NCI-H2107 (cell line): ENCODE data around the gene TNFAIP2.
A peak's percentile ranks its signal among the peaks of the same experiment; 100 is the strongest.

Source experiments
- DNase-seq: peaks from one replicate; lab custom pipeline; 2025; lab: John Stamatoyannopoulos, UW

Gene TNFAIP2

DNA sequence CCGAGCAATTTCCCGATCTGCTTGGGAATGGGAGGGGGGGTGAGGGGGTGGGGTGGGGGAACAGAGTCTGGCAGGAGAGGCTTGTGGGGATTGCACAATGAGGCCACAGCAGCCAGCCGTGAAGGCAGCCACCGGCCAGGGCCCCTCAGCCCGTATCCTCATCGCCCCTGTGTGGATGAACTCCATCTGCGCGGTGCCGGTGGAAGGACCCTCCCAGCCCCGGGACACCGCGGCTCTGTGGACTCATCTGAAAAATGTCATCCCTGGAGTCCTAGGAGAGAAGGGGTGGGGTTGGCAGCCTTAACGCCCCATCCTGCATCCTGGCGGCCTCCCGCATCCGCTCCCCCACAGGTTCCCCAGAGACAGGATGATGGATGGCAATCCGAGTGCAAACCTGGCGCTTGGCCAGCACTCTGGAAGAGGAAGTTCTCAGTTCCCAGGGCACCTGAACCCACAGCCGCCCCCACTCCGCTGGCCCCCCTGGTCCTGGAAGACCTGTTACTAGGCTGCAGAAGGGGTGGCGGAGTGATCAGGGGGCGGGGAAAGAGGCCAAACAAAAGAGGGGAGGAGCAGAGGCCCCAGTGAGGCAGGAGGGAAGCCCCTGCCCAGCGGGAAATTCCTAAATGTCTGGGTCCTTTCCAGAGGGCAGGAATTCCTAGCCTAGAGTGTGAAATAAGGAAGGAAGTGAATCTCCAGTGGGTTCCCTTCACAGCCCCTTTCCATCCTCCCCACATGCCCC lies 1.2 kb upstream of the TNFAIP2 start:
- DNase-seq = peak; percentile 98

DNA sequence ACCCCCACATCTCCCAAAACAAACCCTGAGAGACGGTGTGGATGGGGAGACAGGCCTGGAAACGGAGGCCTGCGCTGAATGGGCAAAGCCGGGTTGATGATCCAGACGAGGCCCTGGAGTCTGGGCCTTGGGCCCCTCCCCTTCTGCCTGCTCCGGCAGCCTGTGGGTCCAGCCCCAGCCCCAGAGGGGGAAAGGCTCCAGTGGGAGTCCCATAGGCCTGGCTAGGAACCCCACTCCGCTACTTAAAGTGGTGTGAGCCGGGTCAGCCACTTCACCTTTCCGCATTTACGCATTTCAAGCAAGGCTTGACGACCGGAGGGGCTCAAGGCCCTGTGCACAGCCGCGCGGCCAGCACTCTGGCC lies 695 bp upstream of the TNFAIP2 start:
- peak; percentile 65 for DNase-seq

DNA sequence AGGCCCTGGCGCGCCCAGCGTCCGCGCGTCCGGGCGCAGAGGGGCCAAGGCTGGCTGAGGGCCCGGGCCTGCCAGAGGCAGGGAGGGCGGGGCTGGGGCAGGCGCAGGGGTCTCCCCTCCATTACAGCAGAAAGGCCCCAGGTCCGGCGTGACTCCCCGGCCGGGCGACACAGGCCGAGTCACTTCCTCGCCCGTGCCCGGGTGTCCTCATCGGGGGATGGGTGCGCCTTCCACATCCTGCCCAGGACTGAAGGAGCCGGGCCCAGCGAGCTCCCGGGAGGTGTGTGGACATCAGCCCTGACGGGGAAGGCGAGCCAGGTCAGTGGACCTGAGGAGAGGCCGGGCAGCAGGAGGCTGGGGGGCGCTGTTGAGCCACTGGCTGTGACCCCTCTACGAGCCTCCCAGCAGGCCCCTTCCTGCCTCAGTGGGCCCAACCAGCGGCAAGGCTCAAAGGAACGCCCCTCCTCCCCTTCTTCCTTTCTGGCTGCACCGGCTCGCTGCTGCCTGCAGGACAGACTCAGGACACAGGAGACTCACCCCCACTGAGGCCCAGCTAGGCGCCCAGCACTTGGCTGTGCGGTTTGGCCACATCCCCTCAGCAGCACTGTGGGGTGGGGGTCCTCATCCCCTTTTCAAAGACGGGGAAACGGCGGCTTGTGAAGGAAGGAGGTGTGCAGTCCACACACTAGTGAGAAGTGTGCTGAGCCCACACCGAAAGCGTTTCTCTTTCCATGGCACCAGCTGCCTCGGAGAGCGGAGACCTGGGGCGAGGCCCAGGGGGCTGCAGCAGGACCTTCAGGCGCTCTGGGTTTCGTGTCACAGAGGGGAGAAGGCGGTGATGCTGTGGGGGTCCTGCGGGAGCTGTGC lies 606 bp downstream of the TNFAIP2 start:
- DNase-seq = no peak

DNA sequence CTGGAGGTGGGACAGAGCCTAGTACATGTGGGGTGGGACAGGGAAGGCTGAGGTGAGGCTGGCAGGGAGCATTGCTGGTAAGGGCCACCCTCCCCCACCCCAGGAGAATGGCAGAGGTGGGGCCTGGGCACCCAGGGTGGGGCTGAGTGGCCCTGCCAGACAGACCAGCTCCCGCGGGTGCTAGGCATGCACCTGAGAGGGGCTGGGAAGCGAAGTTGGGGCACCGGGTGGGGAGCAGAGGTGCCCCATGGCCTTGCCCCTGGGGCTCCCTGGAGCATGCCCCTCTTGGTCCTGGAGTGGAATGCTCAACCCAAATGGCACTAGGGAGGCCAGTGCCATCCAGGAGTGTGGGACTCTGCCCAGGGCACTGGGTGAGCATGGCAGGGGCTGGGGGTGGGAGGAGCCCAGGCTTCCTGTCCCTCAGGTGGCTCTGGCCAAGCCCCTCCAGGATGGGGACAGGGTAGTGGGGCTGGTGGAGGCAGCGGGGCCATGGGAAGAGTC lies 1.3 kb downstream of the TNFAIP2 start:
- DNase-seq = no peak

DNA sequence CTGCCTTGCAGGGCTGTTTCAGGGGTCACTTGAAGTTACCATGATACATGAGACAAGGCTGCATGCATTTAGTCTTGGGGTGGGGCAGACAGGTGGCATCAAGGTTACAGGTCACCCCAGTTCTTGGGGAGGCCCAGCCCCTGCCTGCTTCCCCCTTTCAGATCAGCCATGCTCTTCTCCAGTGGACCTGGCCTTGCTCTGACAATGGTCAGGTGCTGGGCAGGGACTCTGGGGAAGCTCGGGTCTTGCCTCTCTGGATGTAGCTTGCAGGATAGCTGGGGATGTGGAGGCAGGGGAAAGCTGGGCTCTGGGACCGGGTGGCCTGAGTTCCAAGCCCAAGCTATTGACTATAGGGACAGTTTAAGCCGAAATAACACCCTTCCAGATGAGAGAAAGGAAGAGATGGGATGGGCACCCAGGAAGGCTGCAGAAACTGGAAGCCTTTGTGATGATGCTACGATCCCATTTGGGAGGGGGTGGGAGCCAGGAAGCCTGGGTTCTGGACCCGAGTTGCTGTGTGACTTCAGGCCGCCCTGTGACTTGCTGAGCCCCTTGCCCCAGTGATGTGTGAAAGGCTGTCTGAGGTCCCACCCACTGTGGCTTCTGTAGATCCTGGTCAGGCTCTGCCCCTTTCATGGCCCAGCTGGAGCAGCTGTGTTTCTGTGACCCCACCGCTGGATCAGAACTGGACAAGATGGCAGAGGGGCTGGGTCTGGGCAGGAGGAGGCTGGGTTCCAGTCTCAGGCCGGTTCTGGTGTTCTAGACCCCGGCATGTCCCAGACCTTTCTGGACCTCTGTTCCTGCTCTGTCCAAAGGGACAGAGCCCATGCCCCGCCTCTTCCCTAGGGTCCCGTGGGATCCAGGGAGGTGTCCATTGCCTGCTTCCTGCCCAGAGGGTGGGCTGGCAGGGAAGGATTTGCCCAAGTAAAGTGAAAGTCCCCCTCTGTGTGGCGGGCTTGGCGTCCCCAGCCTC lies 2.1 kb downstream of the TNFAIP2 start:
- DNase-seq = no peak

DNA sequence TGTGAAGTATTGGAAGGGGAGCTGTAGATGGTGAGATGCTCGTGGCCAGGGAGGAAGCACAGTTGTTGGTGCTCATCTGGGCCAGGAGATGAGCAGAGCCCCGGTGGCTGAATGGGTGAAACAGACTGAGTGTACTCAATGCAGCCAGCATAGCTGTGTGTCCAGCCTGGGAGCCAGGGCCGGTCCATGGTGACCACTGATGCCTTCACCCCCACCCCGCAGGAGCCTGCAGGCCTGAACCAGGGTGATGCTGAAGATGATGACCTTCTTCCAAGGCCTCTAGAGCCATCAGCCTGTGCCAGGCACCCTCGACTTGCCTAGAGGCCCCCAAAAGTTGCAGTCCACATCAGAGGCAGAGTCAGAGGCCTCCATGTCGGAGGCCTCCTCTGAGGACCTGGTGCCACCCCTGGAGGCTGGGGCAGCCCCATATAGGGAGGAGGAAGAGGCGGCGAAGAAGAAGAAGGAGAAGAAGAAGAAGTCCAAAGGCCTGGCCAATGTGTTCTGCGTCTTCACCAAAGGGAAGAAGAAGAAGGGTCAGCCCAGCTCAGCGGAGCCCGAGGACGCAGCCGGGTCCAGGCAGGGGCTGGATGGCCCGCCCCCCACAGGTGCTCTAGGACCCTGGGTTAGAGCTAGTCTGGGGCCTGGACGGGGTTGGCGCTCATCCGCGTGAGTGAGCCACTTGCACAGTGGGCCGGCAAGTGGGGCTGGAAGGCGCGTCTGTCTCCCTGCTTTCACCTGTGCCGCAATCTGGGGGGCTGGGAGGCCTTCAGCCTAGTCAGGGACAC lies 3.0 kb downstream of the TNFAIP2 start:
- DNase-seq = no peak

DNA sequence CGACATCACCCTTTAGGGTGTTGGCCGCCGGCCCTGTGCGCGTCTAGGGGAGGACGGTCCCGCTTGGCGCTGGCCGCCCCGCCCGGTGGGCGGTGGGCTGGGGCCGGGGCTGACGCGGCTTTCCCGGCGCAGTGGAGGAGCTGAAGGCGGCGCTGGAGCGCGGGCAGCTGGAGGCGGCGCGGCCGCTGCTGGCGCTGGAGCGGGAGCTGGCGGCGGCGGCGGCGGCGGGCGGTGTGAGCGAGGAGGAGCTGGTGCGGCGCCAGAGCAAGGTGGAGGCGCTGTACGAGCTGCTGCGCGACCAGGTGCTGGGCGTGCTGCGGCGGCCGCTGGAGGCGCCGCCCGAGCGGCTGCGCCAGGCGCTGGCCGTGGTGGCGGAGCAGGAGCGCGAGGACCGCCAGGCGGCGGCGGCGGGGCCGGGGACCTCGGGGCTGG lies 3.6 kb downstream of the TNFAIP2 start:
- DNase-seq = no peak

DNA sequence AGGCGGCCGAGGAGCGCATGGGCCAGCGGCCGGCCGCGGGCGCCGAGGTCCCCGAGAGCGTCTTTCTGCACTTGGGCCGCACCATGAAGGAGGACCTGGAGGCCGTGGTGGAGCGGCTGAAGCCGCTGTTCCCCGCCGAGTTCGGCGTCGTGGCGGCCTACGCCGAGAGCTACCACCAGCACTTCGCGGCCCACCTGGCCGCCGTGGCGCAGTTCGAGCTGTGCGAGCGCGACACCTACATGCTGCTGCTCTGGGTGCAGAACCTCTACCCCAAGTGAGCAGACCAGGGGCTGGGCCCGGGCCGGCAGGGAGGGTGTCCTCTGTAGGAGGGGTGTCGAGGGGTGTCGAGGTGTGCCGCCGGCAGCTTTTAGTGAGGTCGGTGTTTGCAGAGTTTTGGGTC lies 4.1 kb downstream of the TNFAIP2 start:
- DNase-seq = no peak

DNA sequence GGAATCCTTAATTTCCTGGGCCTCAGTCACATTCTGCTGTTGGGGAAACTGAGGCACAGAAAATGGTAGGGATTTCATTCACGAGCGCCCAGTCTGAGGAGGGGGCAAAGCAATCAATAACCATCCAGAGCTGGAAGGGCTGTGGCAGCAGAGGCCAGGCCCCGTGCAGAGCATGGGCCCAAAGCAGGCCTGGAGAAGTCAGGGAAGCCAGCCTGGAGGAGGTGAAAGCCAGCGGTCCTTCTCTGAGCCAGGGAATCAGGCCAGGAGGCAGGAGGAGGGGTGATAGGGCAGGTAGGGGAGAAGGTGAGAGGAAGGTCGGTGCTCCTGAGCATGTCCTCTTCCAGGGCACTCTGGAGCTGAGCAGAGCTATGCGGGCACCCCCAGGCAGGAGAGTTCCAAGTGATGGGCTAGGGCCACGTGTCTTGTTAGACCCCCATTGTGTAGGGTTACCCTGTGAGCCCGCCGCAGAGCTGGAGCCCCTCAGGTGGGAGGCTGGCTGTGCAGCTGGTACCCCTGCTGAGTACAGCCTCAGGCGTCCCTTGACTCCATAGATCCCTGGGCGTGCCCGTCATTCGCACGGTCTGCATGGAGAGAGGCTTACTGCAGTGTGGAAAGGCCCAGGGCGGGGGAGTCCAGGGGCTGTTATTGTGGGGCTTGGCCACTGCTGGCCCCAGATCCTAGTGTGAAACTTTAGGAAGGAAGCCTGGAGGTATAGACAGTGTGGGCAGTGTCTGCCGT lies 4.8 kb downstream of the TNFAIP2 start:
- no peak for DNase-seq

DNA sequence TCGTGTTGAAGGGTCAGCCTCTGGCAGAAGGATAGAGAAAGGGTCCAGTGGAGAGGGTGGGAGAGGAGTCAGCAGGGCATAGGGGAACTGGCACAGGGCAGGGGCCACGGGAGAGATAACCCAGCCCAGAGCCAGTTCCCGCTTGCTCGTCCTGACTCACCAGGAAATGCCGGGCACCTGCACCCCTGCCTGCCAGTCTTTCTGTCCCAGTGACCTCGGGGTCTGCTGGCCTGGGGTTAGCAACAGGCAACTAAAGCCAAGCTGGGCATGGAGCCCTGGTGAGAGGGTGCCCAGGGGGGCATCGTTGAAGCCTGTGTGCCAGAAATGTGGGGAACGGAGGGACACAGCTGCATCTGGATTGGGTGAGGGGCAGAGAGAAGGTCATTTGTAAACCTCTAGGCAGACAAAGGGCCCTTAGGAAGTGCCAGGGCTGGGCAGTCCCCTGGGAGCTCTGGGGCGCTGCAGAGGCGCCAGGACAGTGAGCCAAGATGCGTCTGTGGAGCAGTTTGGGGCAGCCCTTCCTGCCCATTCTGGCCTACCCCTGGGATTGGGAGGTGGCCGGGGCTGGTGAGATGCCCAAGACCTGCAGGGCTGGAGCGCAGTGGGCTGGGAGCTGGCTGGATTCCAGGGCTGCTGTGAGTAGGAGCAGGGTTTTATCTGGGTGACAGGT lies 5.5 kb downstream of the TNFAIP2 start:
- no peak for DNase-seq

DNA sequence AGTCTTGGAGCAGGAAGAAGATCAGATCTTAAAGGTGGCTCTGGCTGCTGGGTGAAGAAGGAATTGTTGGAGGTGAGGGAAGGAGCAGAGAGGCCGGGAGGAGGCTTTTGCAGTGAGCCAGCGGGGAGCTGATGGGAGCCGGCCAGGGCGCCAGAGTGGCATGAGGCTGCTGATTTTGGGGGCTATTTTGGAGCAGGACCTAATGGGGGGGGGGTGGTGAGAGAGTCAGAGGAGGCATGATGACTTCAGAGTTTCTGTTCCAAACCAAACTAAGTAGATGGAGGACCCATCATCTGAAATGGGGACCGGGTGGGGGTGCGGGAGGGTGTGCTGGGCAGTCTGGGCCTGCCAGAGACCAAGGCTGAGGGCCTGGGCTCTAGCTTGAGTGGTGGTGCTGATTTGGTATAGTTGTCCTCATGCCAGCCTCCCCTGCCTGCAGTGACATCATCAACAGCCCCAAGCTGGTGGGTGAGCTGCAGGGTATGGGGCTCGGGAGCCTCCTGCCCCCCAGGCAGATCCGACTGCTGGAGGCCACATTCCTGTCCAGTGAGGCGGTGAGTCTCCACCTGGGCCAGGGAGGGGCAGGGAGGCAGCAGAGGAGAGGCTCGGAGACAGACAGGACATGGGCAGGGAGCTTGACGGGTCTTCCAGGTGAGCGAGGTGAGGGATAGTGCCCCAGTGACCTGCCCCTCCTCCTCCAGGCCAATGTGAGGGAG lies 6.2 kb downstream of the TNFAIP2 start:
- DNase-seq = no peak

DNA sequence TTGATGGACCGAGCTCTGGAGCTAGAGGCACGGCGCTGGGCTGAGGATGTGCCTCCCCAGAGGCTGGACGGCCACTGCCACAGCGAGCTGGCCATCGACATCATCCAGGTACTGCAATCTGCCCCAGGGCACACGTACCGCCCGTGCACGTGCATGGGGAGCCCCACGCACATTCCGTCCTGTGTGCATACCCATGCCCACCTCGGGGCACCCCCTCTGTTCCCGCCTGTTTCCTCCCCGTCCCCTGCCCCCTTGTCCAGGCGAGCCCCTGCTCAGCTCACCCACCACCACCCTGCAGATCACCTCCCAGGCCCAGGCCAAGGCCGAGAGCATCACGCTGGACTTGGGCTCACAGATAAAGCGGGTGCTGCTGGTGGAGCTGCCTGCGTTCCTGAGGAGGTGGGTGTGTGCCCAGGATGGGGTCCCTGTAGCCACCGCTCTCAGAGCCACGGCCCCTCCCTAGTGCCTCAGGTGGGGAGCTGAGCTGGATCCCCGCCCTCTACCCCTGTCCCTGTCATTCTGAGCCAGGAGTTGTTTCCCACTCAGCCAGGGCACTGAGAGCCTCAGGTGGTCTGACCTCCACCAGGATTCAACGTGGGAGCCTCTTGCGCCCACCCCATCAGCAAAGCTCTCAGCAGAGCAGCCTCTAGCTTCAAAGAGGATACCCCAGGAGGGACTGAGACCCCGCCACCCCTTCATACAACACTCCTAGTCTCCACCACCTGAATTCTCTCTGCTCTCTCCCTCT lies 6.9 kb downstream of the TNFAIP2 start:
- no peak for DNase-seq

DNA sequence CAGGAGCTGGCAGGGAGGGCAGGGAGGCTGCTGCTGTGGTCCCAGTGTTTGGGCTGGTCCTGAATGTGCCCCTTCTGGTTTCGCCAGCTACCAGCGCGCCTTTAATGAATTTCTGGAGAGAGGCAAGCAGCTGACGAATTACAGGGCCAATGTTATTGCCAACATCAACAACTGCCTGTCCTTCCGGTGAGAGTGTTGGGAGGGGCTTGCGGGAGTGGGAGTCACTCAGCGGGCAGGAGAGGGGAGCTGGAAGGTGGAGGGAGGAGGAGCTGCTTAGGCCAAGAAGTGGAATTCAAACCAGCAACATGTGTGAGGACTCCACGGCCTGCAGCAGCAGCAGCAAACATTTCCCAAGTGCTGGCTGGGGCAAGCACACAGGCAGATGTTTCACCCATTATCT lies 7.7 kb downstream of the TNFAIP2 start:
- no peak for DNase-seq

DNA sequence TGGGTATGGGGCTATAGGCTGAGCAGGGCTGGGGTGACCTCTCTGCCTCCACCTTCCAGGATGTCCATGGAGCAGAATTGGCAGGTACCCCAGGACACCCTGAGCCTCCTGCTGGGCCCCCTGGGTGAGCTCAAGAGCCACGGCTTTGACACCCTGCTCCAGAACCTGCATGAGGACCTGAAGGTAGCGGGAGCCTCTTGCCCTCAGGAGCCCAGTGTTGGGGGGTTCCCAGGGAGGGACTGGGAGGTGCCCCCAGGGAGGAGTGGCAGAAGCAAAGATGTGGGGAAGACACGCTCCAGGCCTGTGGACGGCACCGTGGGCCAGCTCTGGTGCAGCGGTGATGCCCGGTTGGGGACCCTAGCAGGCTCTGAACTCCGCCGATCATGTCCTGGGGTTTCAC lies 8.3 kb downstream of the TNFAIP2 start:
- DNase-seq = no peak

DNA sequence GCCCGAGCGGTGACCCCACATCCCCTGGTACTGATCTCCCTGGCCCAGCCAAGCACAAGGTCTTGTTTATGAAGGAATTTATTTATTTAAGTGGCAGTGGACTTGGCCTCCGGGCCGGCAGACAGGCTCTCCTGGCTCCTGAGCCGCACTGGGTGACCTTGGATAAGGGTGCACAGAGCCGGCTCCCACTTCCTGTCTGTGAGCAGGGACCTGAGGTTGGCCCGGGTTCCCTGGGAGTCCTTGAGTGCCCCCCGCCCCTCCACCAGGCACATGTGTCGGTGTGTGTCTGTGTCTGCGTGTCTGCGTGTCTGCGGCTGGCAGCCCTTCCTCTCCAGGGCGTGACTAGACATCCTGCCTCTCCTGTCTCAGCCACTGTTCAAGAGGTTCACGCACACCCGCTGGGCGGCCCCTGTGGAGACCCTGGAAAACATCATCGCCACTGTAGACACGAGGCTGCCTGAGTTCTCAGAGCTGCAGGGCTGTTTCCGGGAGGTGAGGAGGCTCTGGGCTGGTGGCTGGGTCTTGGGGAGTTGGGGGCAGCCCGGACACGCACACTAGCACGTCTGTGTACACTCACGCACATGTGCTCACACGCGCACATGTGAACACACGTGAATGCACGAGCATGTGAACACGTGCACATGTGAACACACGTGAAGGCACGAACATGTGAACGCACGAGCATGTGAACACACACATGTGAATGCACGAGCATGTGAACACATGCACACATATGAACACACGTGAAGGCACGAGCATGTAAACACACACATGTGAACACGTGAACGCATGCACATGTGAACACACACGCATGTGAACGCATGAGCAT lies 9.3 kb downstream of the TNFAIP2 start:
- DNase-seq = no peak

DNA sequence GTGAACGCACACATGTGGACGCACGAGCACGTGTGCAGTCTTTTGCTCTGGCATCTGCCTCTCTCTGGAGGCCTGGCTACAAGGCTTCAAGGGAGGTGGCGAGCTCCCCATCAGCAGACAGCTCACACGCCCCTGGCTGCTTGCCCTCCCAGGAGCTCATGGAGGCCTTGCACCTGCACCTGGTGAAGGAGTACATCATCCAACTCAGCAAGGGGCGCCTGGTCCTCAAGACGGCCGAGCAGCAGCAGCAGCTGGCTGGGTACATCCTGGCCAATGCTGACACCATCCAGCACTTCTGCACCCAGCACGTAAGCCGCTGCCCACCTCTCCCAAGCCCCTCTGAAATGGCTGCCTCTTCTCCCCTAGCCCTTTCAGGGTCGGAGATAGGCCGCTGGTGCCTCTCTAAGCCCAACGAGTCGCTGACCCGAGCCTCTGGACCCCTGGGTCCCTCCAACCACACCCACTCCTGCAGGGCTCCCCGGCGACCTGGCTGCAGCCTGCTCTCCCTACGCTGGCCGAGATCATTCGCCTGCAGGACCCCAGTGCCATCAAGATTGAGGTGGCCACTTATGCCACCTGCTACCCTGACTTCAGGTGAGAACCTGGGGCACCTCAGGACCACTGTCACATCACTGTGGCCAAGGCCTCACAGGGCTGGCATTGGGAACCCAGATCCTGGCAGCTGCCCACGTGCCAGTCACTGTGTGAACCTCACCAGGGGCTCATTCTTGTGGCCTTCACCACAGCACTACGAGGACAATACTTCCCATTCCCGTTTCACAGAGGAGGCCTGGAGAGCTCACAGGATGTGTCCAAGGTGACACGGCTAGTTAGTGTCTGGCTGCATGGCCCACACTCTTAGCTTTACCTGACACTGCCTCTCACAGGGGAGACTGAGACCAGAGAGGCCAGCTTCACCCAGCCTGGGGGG lies 10.2 kb downstream of the TNFAIP2 start:
- DNase-seq = no peak

DNA sequence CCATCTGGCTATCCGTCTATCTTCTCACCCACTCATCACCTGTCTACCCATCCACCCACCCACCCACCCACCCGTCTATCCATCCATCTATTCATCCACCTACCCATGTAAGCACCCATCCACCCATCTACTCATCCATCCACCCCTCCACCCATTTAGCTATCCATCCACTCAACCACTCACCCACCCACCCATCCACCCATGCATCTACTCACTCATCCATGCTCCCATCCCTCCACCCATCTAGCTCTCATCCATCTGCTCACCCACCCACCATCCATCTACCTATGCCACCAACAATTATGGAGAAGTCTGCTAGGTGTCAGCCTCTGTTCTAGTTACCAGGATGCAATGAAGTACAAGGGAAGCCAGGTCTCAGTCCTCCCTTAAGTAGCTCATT lies 11.1 kb downstream of the TNFAIP2 start:
- DNase-seq = no peak
